Epithelial cell of esophagus (primary cell): Measurements from ENCODE around the gene SPAM1.
A peak's percentile ranks its signal among the peaks of the same experiment; 100 is the strongest.

Experiments used
- DNase-seq: peaks from one replicate; pipeline ENCODE4 v3.0.0; 2010; ENCODE audit warnings: low read depth
- H3K4me3 ChIP-seq: 2 replicates; pipeline ENCODE4 v1.5.1; 2011; ENCODE audit warnings: mild to moderate bottlenecking, low read length, control low read depth
- TF ChIP-seq, protein P1 (sequence below): IDR thresholded peaks from 2 replicates; pipeline ENCODE4 v1.5.1; 2011; ENCODE audit warnings: low read depth, mild to moderate bottlenecking, low read length, control low read depth, inconsistent platforms; ENCODE audit not compliant: insufficient read depth; ENCODE audit errors: missing control alignments

The SPAM1 gene

DNA sequence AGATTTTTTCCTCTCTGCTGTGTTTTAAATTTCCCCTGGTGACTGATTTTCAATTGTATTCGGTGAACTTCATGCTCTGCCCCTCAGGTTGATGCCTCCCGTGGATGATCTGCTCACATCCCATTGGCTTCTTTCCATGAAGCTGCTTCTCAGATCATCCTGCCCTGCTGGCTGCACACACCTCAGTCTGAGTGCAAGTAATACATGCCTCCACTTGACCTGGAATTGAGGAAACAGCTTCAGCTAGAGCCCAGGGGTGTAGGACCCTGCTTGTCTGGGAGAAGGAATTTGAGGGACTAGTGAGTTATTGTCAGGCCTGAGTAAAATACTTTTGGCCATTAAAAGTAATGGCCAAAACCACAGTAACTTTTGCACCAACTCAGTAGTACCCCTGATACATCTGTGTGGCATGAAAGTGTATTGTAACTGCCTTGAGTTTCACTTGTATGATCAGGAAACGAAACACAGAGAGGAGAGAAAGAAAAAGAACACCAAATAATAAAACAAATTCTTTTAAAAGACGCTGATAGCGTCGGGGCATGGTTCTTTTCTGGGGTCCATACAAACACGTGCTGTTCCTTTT is 49.4 kb downstream of the SPAM1 start:
- TF ChIP-seq, protein P1, sequence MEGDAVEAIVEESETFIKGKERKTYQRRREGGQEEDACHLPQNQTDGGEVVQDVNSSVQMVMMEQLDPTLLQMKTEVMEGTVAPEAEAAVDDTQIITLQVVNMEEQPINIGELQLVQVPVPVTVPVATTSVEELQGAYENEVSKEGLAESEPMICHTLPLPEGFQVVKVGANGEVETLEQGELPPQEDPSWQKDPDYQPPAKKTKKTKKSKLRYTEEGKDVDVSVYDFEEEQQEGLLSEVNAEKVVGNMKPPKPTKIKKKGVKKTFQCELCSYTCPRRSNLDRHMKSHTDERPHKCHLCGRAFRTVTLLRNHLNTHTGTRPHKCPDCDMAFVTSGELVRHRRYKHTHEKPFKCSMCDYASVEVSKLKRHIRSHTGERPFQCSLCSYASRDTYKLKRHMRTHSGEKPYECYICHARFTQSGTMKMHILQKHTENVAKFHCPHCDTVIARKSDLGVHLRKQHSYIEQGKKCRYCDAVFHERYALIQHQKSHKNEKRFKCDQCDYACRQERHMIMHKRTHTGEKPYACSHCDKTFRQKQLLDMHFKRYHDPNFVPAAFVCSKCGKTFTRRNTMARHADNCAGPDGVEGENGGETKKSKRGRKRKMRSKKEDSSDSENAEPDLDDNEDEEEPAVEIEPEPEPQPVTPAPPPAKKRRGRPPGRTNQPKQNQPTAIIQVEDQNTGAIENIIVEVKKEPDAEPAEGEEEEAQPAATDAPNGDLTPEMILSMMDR = no peak
- peak; percentile 70 for DNase-seq
- H3K4me3 ChIP-seq = no peak overlapping the region

DNA sequence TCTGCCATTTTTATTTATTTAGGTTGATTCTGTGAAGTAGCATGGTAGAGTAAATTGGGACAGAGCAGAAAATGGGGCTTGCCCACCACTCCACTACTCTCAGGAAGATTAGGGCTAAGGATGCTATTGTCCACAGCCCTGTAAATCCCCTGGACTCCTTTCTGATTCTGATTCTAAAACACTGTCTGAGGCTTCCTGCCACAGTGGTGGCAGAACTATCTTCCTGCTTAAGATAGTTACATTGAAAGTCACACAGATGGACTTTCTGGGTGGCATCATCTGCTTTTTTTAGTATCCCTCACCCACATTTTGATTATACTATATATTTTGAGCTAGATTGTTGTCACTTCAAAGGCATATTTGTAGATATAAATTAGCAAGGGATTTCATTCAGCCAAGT is 50.0 kb downstream of the SPAM1 start:
- DNase-seq = no peak
- TF ChIP-seq, protein P1 = no peak

DNA sequence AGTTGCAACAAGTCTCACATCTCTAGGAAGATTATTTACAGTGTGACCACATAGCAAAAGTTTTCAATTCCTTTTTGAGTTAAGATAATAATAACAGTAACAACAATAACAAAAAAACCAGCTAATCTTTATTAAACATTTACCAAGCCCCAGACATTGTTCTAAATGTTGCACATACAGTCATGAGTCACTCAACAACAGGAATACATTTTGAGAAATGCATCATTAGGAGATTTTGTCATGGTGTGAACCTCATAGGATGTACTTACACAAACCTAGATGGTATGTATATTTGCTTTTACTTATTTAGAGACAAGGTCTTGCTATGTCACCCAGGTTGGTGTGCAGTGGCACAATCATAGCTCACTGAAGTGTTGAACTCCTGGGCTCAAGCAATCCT is 52.0 kb downstream of the SPAM1 start:
- peak; percentile 55 for DNase-seq
- TF ChIP-seq, protein P1 = no peak
- no peak overlapping the region for H3K4me3 ChIP-seq

More for the DNA sequence above, 50.0 kb downstream of the SPAM1 start:
- H3K4me3 ChIP-seq = no peak overlapping the region

DNA sequence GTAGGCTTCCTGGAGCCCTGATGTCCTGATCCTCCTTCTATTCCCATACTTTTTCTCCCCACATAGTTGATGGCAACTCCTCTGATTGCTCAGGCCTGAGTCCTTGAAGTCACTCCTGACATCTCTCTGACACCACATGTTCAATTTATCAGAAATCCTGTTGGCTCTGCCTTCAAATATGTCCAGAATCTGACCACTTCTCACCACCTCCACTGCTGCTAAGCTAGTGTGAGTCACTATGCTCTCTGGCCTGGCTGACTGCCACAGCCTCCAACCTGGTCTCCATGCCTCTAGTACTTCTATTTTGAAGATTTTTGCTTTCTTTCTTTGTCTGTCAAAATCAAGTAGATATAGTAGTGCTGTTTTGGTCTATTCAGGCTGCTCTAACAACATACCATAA is 54.8 kb downstream of the SPAM1 start:
- peak; percentile 50 for DNase-seq
- no peak overlapping the region for H3K4me3 ChIP-seq
- TF ChIP-seq, protein P1 = no peak

DNA sequence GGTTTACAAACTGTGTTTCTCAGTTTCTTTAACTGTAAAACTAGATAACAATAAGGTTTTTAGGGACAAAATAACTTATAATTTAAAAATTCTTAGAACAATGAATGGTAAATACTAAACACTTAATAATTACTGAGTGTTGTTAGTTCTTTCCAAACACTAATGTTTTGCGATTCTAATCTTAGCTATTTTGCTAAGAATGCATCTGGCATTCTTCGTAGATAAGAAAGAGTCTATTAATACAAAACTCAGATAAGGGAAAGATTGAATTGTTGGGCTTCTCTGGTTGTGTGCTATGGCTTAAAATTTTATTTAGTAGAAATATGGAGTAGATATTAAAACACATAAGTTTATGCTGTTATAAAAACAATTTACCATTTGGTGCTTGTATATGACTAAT is 62.4 kb downstream of the SPAM1 start:
- no peak overlapping the region for H3K4me3 ChIP-seq
- no peak for DNase-seq
- TF ChIP-seq, protein P1 = no peak

DNA sequence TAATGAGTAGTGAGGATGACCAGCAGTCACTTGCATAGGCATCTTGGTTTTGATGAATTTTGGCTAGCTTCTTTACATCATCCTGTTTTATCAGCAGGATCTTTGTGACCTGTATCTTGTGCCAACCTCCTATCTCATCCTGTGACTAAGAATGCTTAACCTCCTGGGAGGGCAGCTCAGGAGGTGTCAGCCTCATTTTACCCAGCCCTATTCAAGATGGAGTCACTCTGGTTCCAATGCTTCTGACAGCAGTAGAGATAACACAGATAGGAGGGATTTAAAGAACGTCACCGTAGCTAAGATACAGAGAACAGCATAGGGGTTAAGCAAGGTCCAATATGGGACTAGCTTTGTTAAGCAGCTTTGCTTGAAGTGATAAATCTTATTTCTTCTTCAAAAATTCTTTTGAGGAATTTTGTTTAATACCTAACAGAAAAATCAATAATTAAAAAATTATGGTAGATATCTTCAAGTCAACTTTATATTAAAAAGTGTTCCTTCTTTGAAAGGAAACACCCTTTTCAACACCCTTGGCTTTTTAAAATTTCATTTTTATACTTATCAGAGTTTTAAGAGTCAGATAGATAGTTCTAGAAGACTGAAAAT is 68.0 kb downstream of the SPAM1 start:
- TF ChIP-seq, protein P1 = no peak
- no peak overlapping the region for H3K4me3 ChIP-seq
- DNase-seq = no peak

DNA sequence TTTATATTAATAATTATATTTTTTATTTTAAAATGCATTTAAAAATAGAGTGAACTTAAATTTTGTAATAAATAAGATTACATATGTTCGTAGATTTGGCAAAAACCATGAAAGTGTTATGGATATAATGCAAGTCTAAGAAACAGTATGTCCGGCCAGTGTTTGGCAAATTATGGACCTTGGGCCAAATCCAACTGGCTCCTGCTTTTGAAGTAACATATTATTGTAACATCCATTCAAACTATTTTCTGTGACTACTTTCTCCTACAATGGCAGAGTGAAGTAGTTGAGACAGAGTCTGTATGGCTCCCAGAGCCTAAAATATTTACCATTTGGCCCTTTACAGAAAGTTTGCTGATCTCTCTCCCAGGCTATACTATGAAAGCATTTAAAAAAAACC is 69.0 kb downstream of the SPAM1 start:
- H3K4me3 ChIP-seq = no peak overlapping the region
- no peak for DNase-seq
- TF ChIP-seq, protein P1 = no peak
